PC-3 (cell line): ENCODE measurements around the gene FDXACB1.

Experiments used
- EZH2 ChIP-seq: fragments of 300-600 bp; sonication (generic); IDR thresholded peaks from one replicate; pipeline ENCODE4 v1.6.1; 2017; ENCODE audit warnings: antibody characterized with exemption, mild to moderate bottlenecking, low read length; ENCODE audit not compliant: unreplicated experiment
- TF ChIP-seq, protein P1 (sequence below): fragments of 300-600 bp; sonication (generic); conservative IDR thresholded peaks from 2 replicates; pipeline ENCODE4 v1.5.1; 2017; ENCODE audit warnings: antibody characterized with exemption, low read depth, mild to moderate bottlenecking, low read length

DNA sequence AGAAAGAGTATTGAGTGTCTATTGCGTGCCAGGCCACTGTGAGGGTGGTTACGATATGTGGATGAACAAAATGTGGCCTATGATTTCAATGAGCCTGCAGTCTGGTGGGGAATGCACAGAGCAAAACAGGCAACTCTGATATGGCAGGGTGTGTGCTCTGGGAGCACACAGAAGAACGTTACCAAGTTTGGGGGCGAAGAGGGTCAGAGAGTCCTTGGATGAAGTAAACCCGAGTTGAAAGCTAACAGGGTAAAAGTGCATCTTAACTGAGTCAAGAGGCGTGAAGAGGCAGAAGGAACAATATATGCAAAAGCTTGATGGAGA is 634 bp upstream of the FDXACB1 start:
- TF ChIP-seq, protein P1, sequence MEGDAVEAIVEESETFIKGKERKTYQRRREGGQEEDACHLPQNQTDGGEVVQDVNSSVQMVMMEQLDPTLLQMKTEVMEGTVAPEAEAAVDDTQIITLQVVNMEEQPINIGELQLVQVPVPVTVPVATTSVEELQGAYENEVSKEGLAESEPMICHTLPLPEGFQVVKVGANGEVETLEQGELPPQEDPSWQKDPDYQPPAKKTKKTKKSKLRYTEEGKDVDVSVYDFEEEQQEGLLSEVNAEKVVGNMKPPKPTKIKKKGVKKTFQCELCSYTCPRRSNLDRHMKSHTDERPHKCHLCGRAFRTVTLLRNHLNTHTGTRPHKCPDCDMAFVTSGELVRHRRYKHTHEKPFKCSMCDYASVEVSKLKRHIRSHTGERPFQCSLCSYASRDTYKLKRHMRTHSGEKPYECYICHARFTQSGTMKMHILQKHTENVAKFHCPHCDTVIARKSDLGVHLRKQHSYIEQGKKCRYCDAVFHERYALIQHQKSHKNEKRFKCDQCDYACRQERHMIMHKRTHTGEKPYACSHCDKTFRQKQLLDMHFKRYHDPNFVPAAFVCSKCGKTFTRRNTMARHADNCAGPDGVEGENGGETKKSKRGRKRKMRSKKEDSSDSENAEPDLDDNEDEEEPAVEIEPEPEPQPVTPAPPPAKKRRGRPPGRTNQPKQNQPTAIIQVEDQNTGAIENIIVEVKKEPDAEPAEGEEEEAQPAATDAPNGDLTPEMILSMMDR, result no peak
- TF ChIP-seq EZH2, result no peak
